ENCODE data around the gene C5orf58. TPM values are rescaled to one million over a fixed set of nuclear protein-coding genes. Genes with fewer than 3 reads are reported as not detected.

C5orf58 gene
- total RNA-seq, 6 experiments from 2014 or later: not detected

DNA sequence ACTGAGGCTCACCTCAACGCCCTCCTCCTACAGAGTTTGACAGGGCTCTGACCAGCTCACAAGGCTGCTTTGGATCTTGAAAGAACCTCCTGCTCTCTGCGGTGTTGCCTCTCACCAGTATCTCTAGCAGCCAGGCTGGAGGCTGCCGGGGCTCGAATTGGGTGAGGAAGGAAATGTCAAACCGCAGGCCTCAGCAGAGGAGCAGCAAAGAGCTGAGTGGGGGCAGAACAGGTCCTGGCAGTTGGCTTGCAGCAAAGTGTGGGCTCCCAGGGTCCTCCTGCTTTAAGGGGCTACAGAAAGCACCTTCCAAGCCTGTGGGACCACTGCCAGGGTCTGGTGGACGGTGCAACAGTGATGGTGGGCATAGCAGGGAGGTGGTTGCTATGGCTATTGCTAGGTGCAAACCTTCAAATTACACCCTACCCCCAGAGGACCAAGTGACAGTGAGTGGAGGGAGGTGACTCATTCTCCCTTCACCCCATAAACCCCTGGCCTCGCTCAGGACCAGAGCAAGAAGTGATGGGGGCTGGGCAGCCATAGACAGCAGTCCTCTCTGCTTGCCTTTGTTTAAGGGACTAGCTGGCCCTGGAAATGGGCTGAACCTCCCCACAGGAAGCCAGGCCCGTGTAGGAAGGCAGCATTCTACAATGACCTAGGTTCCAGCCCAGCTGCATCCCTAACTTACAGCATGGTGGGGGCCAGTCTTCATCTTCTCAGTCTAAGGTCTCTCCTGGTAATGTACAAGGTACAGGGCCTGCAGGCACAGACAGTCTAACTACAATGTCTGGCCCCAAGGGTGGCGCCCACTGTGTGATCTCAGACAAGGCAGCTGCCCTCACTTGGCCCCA lies 46.0 kb downstream of the C5orf58 start:
- Mint-ChIP-seq H3K9me3 (peaks cover 3% of the 10 kb centered on the region), H3K36me3 (ENCODE audit: low read depth) (no peaks in the 10 kb centered on the region), H3K27ac (no peak overlapping the region), H3K27me3 (ENCODE audit: insufficient read depth) (peaks cover 7% of the 10 kb centered on the region), H3K4me3 (no peak overlapping the region), H3K4me1 (ENCODE audit: low read depth) (no peaks in the 10 kb centered on the region)
- TF ChIP-seq, protein P1, sequence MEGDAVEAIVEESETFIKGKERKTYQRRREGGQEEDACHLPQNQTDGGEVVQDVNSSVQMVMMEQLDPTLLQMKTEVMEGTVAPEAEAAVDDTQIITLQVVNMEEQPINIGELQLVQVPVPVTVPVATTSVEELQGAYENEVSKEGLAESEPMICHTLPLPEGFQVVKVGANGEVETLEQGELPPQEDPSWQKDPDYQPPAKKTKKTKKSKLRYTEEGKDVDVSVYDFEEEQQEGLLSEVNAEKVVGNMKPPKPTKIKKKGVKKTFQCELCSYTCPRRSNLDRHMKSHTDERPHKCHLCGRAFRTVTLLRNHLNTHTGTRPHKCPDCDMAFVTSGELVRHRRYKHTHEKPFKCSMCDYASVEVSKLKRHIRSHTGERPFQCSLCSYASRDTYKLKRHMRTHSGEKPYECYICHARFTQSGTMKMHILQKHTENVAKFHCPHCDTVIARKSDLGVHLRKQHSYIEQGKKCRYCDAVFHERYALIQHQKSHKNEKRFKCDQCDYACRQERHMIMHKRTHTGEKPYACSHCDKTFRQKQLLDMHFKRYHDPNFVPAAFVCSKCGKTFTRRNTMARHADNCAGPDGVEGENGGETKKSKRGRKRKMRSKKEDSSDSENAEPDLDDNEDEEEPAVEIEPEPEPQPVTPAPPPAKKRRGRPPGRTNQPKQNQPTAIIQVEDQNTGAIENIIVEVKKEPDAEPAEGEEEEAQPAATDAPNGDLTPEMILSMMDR (IDR thresholded peaks at IDR 0.05): no peak
- no peak for DNase-seq

- Mint-ChIP-seq H3K9me3 (peaks cover 7% of the 10 kb centered on the region), H3K27me3 (ENCODE audit: insufficient read depth) (peaks cover 7% of the 10 kb centered on the region), H3K4me1 (ENCODE audit: low read depth) (no peaks in the 10 kb centered on the region), H3K36me3 (ENCODE audit: low read depth) (no peaks in the 10 kb centered on the region), H3K27ac (no peak overlapping the region), H3K4me3 (no peak overlapping the region)
- no peak for DNase-seq
- TF ChIP-seq, protein P1 (IDR thresholded peaks at IDR 0.05): no peak
Measured at GRCh38 chr5:170279459-170279817, 46.7 kb downstream of the C5orf58 start.

DNA sequence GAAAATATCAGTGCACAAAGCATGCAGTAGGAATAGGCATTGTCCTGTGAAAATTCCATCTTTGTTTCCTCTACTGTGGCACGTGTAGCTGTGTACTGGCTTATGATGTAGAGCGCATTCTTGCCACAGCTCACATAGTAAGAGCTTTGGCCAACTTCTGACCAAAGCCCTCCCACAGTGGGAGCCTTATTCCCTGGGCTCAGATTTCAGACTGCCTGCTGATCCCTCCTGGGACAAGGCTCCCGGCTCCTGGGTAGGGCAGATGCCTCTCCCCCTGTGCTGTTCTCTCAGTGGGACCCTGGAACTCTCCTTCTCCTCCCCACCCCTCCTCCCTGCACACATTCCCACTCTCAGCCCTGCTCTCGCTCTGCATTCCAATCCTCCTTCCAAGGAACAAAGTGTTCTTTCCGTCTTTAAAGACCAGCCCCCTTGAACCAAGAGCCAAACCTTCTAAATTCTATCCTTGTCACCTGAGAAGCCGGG lies 47.3 kb downstream of the C5orf58 start:
- Mint-ChIP-seq H3K36me3 (ENCODE audit: low read depth) (no peaks in the 10 kb centered on the region), H3K4me1 (ENCODE audit: low read depth) (no peaks in the 10 kb centered on the region), H3K27me3 (ENCODE audit: insufficient read depth) (peaks cover 7% of the 10 kb centered on the region), H3K9me3 (peaks cover 13% of the 10 kb centered on the region), H3K4me3 (no peak overlapping the region), H3K27ac (no peak overlapping the region)
- no peak for DNase-seq
- TF ChIP-seq, protein P1 (IDR thresholded peaks at IDR 0.05): no peak

DNA sequence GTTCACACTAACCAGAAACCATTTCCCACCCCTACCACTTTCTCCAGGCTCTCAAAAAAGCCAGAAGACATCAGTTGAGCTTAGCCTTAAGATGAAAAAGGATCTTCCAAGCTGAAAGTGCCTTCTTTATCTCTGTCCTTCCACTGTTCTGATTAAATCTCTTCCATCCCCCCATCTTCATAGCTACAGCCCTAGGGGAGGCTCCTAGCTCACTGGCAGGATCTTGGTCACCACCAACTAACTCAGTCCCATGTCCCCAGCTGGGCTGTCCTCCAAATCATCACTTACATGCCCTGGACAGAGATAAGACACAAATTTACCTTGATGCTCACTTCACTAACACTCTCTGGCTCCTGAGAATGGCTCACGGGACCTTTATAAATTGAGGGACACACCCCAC lies 50.5 kb downstream of the C5orf58 start:
- Mint-ChIP-seq H3K27ac (no peak overlapping the region), H3K9me3 (peaks cover 22% of the 10 kb centered on the region), H3K27me3 (ENCODE audit: insufficient read depth) (peaks cover 3% of the 10 kb centered on the region), H3K4me3 (no peak overlapping the region), H3K4me1 (ENCODE audit: low read depth) (no peaks in the 10 kb centered on the region), H3K36me3 (ENCODE audit: low read depth) (no peaks in the 10 kb centered on the region)
- DNase-seq: no peak
- TF ChIP-seq, protein P1 (IDR thresholded peaks at IDR 0.05): no peak

DNA sequence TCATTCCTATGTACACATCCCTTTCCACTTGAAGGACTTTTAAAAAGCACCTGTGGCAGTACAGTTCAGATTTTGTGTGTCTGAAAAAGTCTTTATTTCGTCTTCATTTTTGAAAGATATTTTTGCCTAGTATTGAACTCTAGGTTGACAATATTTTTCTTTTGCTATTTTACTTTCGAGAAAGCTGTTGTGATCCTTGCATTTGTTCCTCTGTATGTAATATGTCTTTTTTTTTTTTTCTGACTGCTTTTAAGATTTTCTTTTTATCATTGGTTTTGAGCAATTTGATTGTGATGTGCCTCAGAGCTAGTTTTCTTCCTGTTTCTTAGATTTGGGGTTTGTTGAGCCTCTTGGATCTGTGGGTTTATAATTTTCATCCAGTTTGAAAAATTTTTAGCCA lies 51.4 kb downstream of the C5orf58 start:
- no peak overlapping the region for H3K27ac Mint-ChIP-seq
- peaks cover 6% of the 10 kb centered on the region for H3K27me3 Mint-ChIP-seq (ENCODE audit: insufficient read depth)
- H3K4me1 Mint-ChIP-seq (ENCODE audit: low read depth): no peaks in the 10 kb centered on the region
- DNase-seq: no peak
- H3K9me3 Mint-ChIP-seq: peaks cover 22% of the 10 kb centered on the region
- H3K36me3 Mint-ChIP-seq (ENCODE audit: low read depth): no peaks in the 10 kb centered on the region
- TF ChIP-seq, protein P1 (IDR thresholded peaks at IDR 0.05): no peak
- H3K4me3 Mint-ChIP-seq: no peak overlapping the region
